Suprapubic skin (tissue), 4 donors: ENCODE results near the gene FCAMR. TPM values are rescaled to one million over a fixed set of nuclear protein-coding genes. Genes with fewer than 3 reads are reported as not detected.
A peak's percentile ranks its signal among the peaks of the same experiment; 100 is the strongest.

Source experiments
- DNase-seq, 2 donors: peaks; one replicate each; pipeline ENCODE4 v3.0.0-alpha.2; 2019; ENCODE audit warnings: low spot score in 2 of 2
- H3K27ac ChIP-seq: fragments of 200-600 bp; sonication (generic); one replicate; pipeline ENCODE4 v1.5.1; 2019
- H3K27me3 ChIP-seq: fragments of 200-600 bp; sonication (generic); one replicate; pipeline ENCODE4 v1.5.1; 2019
- H3K36me3 ChIP-seq: fragments of 200-600 bp; sonication (generic); one replicate; pipeline ENCODE4 v1.5.1; 2019
- H3K4me1 ChIP-seq: fragments of 200-600 bp; sonication (generic); one replicate; pipeline ENCODE4 v1.5.1; 2019
- H3K4me3 ChIP-seq: fragments of 200-600 bp; sonication (generic); one replicate; pipeline ENCODE4 v1.5.1; 2019; ENCODE audit warnings: mild to moderate bottlenecking
- H3K9me3 ChIP-seq: fragments of 200-600 bp; sonication (generic); one replicate; pipeline ENCODE4 v1.5.1; 2019
- CTCF ChIP-seq, 2 donors: fragments of 200-600 bp in 1 of 2; fragments of 450-650 bp in 1 of 2; sonication (generic) in 1 of 2; IDR thresholded peaks; one replicate each; pipeline ENCODE4 v1.5.1; 2016 to 2019; ENCODE audit warnings: antibody characterized with exemption in 2 of 2, mild to moderate bottlenecking in 1 of 2, moderate library complexity in 1 of 2
- EP300 ChIP-seq: sonication (generic); formaldehyde crosslinking; IDR thresholded peaks from one replicate; pipeline ENCODE4 v1.6.1; 2017; ENCODE audit warnings: antibody characterized with exemption
- POLR2A ChIP-seq, 2 donors: fragments of 450-650 bp; IDR thresholded peaks; one replicate each; pipeline ENCODE4 v1.6.1; 2017; ENCODE audit warnings: antibody characterized with exemption in 2 of 2, mild to moderate bottlenecking in 2 of 2, moderate library complexity in 2 of 2
- POLR2AphosphoS5 ChIP-seq, 3 donors: sonication (generic); formaldehyde crosslinking; IDR thresholded peaks; one replicate each; pipeline ENCODE4 v1.6.1; 2017; ENCODE audit warnings: antibody characterized with exemption in 3 of 3
- WGBS: methylation state at CpG from one replicate; pipeline ENCODE4 v1.1.5; 2018; 5-methylcytosine and 5-hydroxymethylcytosine counted together
- total RNA-seq, 4 donors: library from RNA; depleted of rRNA; stranded (reverse); fragments of >200 nt; gene quantifications; one replicate each; pipeline ENCODE4 v1.1.0, GENCODE V29; 2016

Gene FCAMR
- total RNA-seq, 4 donors from 2014 or later = not detected

GRCh38 chr1:206986402-206986801, 16.1 kb upstream of the FCAMR start:
- no peak overlapping the region for H3K27ac ChIP-seq
- no peak overlapping the region for H3K4me3 ChIP-seq

GRCh38 chr1:206985162-206985749, 15.0 kb upstream of the FCAMR start:
- 79% methylated on average over 10 of the region's 10 CpGs for WGBS
- no peak for DNase-seq
- no peak for TF ChIP-seq POLR2AphosphoS5 (IDR thresholded peaks at IDR 0.05)
- no peak for TF ChIP-seq POLR2A (IDR thresholded peaks at IDR 0.05)
- no peak for TF ChIP-seq EP300
- TF ChIP-seq CTCF (IDR thresholded peaks at IDR 0.05) = no peak

More at GRCh38 chr1:206986402-206986801, 16.1 kb upstream of the FCAMR start:
- no peaks in the 10 kb centered on the region for H3K4me1 ChIP-seq
- no peaks in the 10 kb centered on the region for H3K36me3 ChIP-seq
- 65% methylated on average over 3 of the region's 3 CpGs for WGBS
- no peak for TF ChIP-seq POLR2AphosphoS5 (IDR thresholded peaks at IDR 0.05)
- no peak for TF ChIP-seq EP300
- no peak for TF ChIP-seq CTCF (IDR thresholded peaks at IDR 0.05)
- TF ChIP-seq POLR2A (IDR thresholded peaks at IDR 0.05) = no peak
- no peaks in the 10 kb centered on the region for H3K9me3 ChIP-seq
- no peak for DNase-seq
- no peaks in the 10 kb centered on the region for H3K27me3 ChIP-seq

GRCh38 chr1:206982216-206982615, 12.0 kb upstream of the FCAMR start:
- Histone ChIP-seq H3K36me3 (no peaks in the 10 kb centered on the region), H3K4me3 (no peak overlapping the region), H3K27me3 (no peaks in the 10 kb centered on the region), H3K27ac (no peak overlapping the region), H3K9me3 (no peaks in the 10 kb centered on the region), H3K4me1 (no peaks in the 10 kb centered on the region)
- 47% methylated on average over 4 of the region's 4 CpGs for WGBS
- no peak for TF ChIP-seq EP300
- peak; percentile 13 to 36 for TF ChIP-seq CTCF (IDR thresholded peaks at IDR 0.05)
- no peak for DNase-seq

More at GRCh38 chr1:206985162-206985749, 15.0 kb upstream of the FCAMR start:
- H3K36me3 ChIP-seq = no peaks in the 10 kb centered on the region
- no peak overlapping the region for H3K27ac ChIP-seq
- H3K9me3 ChIP-seq = no peaks in the 10 kb centered on the region
- no peaks in the 10 kb centered on the region for H3K27me3 ChIP-seq
- no peaks in the 10 kb centered on the region for H3K4me1 ChIP-seq
- no peak overlapping the region for H3K4me3 ChIP-seq

- H3K27me3 ChIP-seq = no peaks in the 10 kb centered on the region
- DNase-seq = no peak
- no peak overlapping the region for H3K27ac ChIP-seq
- H3K4me1 ChIP-seq = no peaks in the 10 kb centered on the region
- no peaks in the 10 kb centered on the region for H3K9me3 ChIP-seq
- TF ChIP-seq EP300 (no peak), POLR2AphosphoS5 (IDR thresholded peaks at IDR 0.05) (no peak), POLR2A (IDR thresholded peaks at IDR 0.05) (no peak), CTCF (IDR thresholded peaks at IDR 0.05) (no peak)
- no peak overlapping the region for H3K4me3 ChIP-seq
- H3K36me3 ChIP-seq = no peaks in the 10 kb centered on the region
- WGBS = 76% methylated on average over 3 of the region's 3 CpGs
Measured at GRCh38 chr1:206979379-206980043, 9.3 kb upstream of the FCAMR start.

- no peaks in the 10 kb centered on the region for H3K36me3 ChIP-seq
- 83% methylated on average over 7 of the region's 7 CpGs for WGBS
- no peaks in the 10 kb centered on the region for H3K9me3 ChIP-seq
- H3K27ac ChIP-seq = no peak overlapping the region
- TF ChIP-seq POLR2A (IDR thresholded peaks at IDR 0.05) (no peak), POLR2AphosphoS5 (IDR thresholded peaks at IDR 0.05) (no peak), CTCF (IDR thresholded peaks at IDR 0.05) (no peak), EP300 (no peak)
- no peaks in the 10 kb centered on the region for H3K4me1 ChIP-seq
- no peaks in the 10 kb centered on the region for H3K27me3 ChIP-seq
- no peak overlapping the region for H3K4me3 ChIP-seq
- DNase-seq = no peak
Measured at GRCh38 chr1:206978259-206978658, 8.0 kb upstream of the FCAMR start.
